Heart left ventricle (tissue), 16 donors: Measurements from ENCODE around the gene SLC34A3. TPM values are rescaled to one million over a fixed set of nuclear protein-coding genes. Genes with fewer than 3 reads are reported as not detected.

Experiments used
- ATAC-seq, 4 donors: fragments of 200-7000 bp; cut with Tn5 transposase; one replicate each; pipeline ENCODE4 v1.9.1; 2020 to 2022; ENCODE audit warnings: moderate library complexity in 4 of 4, mild to moderate bottlenecking in 3 of 4, moderate number of reproducible peaks in 1 of 4
- DNase-seq, 5 donors: peaks; one replicate each; pipeline ENCODE4 v3.0.0-alpha.2; 2020
- H3K27ac ChIP-seq, 12 donors: fragments of 200-600 bp; sonication (generic) in 4 of 12; one replicate each; pipeline versions ENCODE4 v1.5.0 to v1.8.0; 2016 to 2022; ENCODE audit warnings: mild to moderate bottlenecking in 2 of 12
- H3K27me3 ChIP-seq, 9 donors: fragments of 200-600 bp; sonication (generic) in 2 of 9; one replicate each; pipeline versions ENCODE4 v1.5.1 to v1.8.0; 2016 to 2022; ENCODE audit warnings: mild to moderate bottlenecking in 3 of 9
- H3K36me3 ChIP-seq, 9 donors: fragments of 200-600 bp; sonication (generic) in 2 of 9; one replicate each; pipeline versions ENCODE4 v1.5.0 to v1.8.0; 2018 to 2022; ENCODE audit warnings: mild to moderate bottlenecking in 2 of 9
- H3K4me1 ChIP-seq, 12 donors: fragments of 200-600 bp; sonication (generic) in 4 of 12; one replicate each; pipeline versions ENCODE4 v1.5.0 to v1.8.0; 2016 to 2022; ENCODE audit warnings: mild to moderate bottlenecking in 3 of 12
- H3K4me3 ChIP-seq, 12 donors: fragments of 200-600 bp; sonication (generic) in 4 of 12; one replicate each; pipeline versions ENCODE4 v1.5.0 to v1.8.0; 2017 to 2022; ENCODE audit warnings: mild to moderate bottlenecking in 9 of 12, moderate library complexity in 4 of 12
- H3K9me3 ChIP-seq, 12 donors: fragments of 200-600 bp; sonication (generic) in 4 of 12; one replicate each; pipeline versions ENCODE4 v1.5.0 to v1.8.0; 2016 to 2022; ENCODE audit warnings: mild to moderate bottlenecking in 1 of 12
- POLR2A ChIP-seq, 2 donors: fragments of 450-650 bp; IDR thresholded peaks; one replicate each; pipeline ENCODE4 v1.6.1; 2017; ENCODE audit warnings: antibody characterized with exemption in 2 of 2, mild to moderate bottlenecking in 2 of 2, moderate library complexity in 2 of 2
- WGBS, 4 donors: extraction: QIAGEN DNeasy Blood & Tissue Kit in 2 of 4; methylation state at CpG; one replicate each; pipeline versions ENCODE4 v1.1.5 to v1.1.7; 2013 to 2018; 5-methylcytosine and 5-hydroxymethylcytosine counted together
- intact Hi-C, 10 donors: fragments of 100-400 bp; cut with DNase I; formaldehyde crosslinking; loops; one replicate each; pipeline versions ENCODE4 v1.11.1 to v1.14.2; 2022
- polyA plus RNA-seq, 2 donors: library from polyadenylated mRNA; stranded (reverse); fragments of 200-250 nt; gene quantifications; one replicate each; pipeline ENCODE4 v1.2.3, GENCODE V29; 2013
- total RNA-seq, 9 donors: library from RNA; depleted of rRNA in 2 of 9; stranded (reverse); fragments of >200 nt in 2 of 9; fragmentation: NEBNext Ultra II Directional in 3 of 9; extraction: Animal tissue kit (Norgen Biotek cat#: 25700) in 3 of 9; gene quantifications; one replicate each; pipeline versions ENCODE4 v1.1.0 to v1.2.4, GENCODE V29; 2016 to 2023
- TF ChIP-seq, protein P1 (sequence below), 12 donors: fragments of 200-600 bp; sonication (generic) in 4 of 12; IDR thresholded peaks; one replicate each; pipeline versions ENCODE4 v1.5.0 to v1.8.0; 2018 to 2022; ENCODE audit warnings: antibody characterized with exemption in 12 of 12, mild to moderate bottlenecking in 5 of 12
- donor health status: ischemic (EF 13 %, LVEDD 7.1; RV severe dilation, severe dysfunction).
- donor health status: healthy with polysubstance abuse.
- donor health status: DM: no; HTN: yes; CAD: no.
- donor health status: DM: no; HTN: no; CAD: no.
- donor health status: ischemic (EF 25% LVEDD 6.9; RV normal size, moderate dysfunction).
- donor health status: ischemic (EF 25% LVEDD 5.7; RV mildly dilated, moderate dysfunction).
- donor health status: healthy.
- donor health status: DM: yes; HTN: yes; CAD: no.
- donor health status: ischemic (EF 35%, LVEDD 5.7; RV mildly dilated, moderate dysfunction).
- donor health status: nonischemic (EF 11% LVEDD 7.7; RV severe dilation, severe dysfunction).
- donor health status: DM: yes; HTN: yes; CAD: no.
- donor health status: PGD.
- donor health status: ischemic (EF 29% LVEDD 5.4; RV normal size, mild dysfunction).
- donor health status: nonischemic (EF 23%, LVEDD 6.1; RV moderate dilation, normal function).

The SLC34A3 gene
- total and polyA plus RNA-seq, 11 donors: not detected

DNA sequence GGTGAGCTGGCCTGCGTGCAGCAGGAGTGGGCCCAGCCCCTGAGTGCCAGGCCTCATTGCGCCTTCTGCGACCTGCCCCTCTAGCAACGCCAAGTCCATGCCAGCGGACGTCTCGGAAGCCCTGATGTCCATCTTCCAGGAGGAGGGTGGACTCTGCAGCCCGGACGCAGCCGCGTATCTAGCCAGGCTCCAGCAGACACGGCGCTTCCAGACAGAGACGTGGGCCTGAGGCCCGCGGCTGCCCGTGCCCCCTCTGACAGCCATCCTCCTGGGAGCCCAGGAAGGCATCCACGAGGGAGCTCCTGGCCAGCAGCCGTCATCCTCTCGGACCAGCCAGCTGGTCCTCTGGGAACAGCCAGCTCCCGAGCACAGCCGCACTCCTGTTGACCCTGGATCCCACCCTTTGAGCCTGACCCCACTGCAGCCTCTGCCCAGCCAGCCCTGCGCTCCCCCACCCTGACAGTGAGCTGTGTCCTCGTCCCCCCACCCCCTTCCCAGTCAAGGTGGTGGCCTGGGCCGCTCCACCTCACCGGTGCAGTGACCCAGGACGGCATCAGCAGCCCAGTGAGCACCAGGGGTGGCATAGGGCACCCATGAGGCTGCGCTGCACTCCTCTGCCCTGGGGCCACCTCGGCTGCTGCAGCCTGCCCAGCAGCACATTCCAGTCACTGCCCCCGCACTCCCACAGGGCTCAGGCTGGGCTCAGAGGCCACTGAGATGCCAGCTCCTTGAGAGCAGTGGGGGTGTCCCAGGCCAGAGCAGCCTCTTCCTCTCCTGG lies 14.3 kb upstream of the SLC34A3 start:
- Histone ChIP-seq H3K4me1 (peaks cover 2 to 30% (median 22%) of the 10 kb centered on the region in 12 donors), H3K4me3 (peak overlapping the region in 1 of 12 donors; percentile 55), H3K9me3 (no peaks in the 10 kb centered on the region), H3K27ac (no peak overlapping the region), H3K36me3 (peaks cover 0 to 19% (median 0%) of the 10 kb centered on the region in 9 donors), H3K27me3 (peaks cover 0 to under 1% (median 0%) of the 10 kb centered on the region in 9 donors)
- WGBS, 4 donors: 90 to 96% (median 92%) methylated on average over 17 to 30 of the region's 30 CpGs
- intact Hi-C loops: no loop called here
- DNase-seq (no peak), ATAC-seq (no peak)
- TF ChIP-seq, protein P1, sequence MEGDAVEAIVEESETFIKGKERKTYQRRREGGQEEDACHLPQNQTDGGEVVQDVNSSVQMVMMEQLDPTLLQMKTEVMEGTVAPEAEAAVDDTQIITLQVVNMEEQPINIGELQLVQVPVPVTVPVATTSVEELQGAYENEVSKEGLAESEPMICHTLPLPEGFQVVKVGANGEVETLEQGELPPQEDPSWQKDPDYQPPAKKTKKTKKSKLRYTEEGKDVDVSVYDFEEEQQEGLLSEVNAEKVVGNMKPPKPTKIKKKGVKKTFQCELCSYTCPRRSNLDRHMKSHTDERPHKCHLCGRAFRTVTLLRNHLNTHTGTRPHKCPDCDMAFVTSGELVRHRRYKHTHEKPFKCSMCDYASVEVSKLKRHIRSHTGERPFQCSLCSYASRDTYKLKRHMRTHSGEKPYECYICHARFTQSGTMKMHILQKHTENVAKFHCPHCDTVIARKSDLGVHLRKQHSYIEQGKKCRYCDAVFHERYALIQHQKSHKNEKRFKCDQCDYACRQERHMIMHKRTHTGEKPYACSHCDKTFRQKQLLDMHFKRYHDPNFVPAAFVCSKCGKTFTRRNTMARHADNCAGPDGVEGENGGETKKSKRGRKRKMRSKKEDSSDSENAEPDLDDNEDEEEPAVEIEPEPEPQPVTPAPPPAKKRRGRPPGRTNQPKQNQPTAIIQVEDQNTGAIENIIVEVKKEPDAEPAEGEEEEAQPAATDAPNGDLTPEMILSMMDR (IDR thresholded peaks at IDR 0.05): no peak
- no peak for TF ChIP-seq POLR2A (IDR thresholded peaks at IDR 0.05)

DNA sequence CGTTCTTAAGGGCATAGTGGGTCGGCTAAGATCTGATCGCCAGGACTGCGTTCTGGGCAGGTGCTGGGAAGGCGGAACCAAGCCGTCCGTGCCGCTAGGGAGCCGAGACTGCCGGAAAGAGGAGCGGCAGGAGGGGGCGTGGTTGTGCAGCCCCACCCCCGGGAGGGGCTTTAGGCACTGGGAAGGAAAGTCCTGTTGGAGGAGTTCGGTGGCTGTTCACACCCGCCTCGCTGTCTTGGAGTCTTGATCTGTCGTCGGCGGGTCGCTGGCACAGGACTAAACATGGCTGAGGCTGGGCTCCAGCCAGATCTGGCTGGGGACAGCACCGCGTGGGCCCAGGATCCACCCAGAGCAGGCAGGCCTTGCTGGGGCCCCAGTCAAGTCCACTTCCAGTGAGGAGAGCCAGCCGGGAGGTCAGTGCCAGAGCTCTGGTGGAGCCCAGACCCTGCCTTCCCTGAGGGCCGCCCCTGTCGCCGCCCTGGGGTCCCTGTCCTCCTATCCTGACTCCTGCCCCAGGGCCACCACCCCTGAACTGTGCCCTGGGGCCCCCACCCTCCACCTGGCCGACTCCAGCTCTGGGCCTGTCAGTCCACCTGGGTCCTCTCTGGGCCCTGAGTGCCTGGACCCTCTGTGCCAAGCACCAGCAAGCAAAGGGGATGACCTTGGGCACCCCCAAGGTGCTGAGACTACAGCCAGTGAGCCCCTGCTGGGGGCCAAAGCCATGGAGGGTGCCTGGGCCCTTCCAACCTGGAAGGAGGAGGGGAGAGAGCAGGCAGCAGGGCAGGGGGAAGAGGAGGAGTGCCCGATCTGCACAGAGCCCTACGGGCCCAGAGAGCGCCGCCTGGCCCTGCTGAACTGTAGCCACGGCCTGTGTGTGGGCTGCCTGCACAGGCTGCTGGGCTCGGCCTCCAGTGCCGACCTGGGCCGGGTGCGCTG lies 13.2 kb upstream of the SLC34A3 start:
- H3K4me1 ChIP-seq: peaks cover 2 to 39% (median 27%) of the 10 kb centered on the region in 12 donors
- peak overlapping the region in 11 of 12 donors; percentile 38 to 82 (median 63) for H3K27ac ChIP-seq
- peak; percentile 72 to 84 (median 74) for DNase-seq
- H3K36me3 ChIP-seq: peaks cover 0 to 19% (median 0%) of the 10 kb centered on the region in 9 donors
- peaks cover 0 to 4% (median 0%) of the 10 kb centered on the region in 9 donors for H3K27me3 ChIP-seq
- peak overlapping the region in 11 of 12 donors; percentile 16 to 55 (median 38) for H3K4me3 ChIP-seq
- WGBS, 4 donors: 46 to 65% (median 58%) methylated on average over 28 to 36 of the region's 36 CpGs
- ATAC-seq: peak; percentile 45 to 70 (median 54)
- no peaks in the 10 kb centered on the region for H3K9me3 ChIP-seq
- TF ChIP-seq, protein P1 (IDR thresholded peaks at IDR 0.05): no peak
- peak in 1 of 2 donors; percentile 43 for TF ChIP-seq POLR2A (IDR thresholded peaks at IDR 0.05)
- intact Hi-C loops: no loop called here

DNA sequence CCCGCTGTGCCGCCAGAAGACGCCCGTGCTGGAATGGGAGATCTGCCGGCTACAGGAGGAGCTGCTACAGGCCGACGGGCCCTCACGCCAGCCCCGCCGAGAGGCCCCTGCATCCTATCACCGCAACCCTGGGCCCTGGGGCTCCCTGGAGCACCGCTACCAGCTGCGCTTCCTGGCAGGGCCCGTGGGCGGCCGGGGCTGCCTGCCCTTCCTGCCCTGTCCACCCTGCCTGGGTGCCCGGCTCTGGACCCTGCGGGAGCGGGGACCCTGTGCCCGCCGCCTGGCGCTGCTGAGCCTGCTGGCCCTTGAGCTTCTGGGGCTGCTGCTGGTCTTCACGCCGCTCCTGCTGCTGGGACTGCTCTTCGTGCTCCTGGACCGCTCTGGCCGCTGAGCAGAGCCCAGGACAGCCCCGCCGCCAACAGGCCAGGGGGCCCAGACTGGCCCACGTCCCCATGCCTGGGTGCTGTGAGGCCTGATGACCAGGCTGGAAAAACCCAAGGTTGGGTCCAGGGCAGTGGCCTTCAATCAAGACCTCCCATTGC lies 12.4 kb upstream of the SLC34A3 start:
- peaks cover 2 to 46% (median 33%) of the 10 kb centered on the region in 12 donors for H3K4me1 ChIP-seq
- H3K36me3 ChIP-seq: peaks cover 0 to 19% (median 0%) of the 10 kb centered on the region in 9 donors
- peak overlapping the region in 8 of 12 donors; percentile 34 to 55 (median 44) for H3K4me3 ChIP-seq
- no peak for DNase-seq
- no peak for ATAC-seq
- no peak for TF ChIP-seq POLR2A (IDR thresholded peaks at IDR 0.05)
- TF ChIP-seq, protein P1 (IDR thresholded peaks at IDR 0.05): no peak
- intact Hi-C loops: no loop called here
- peak overlapping the region in 10 of 12 donors; percentile 40 to 82 (median 70) for H3K27ac ChIP-seq
- 87 to 90% (median 88%) methylated on average over 17 to 30 of the region's 30 CpGs for WGBS, 4 donors
- H3K27me3 ChIP-seq: peaks cover 0 to 4% (median 0%) of the 10 kb centered on the region in 9 donors
- H3K9me3 ChIP-seq: no peaks in the 10 kb centered on the region
